ENCODE data around the gene C5. TPM values are rescaled to one million over a fixed set of nuclear protein-coding genes. Genes with fewer than 3 reads are reported as not detected.
"Not testable (repeated sequence)": the region's sequence is repeated elsewhere in the genome, so short reads cannot be mapped to it uniquely, and the experiment has no call there.

C5 gene
- total RNA-seq, 1 donor from 2014 or later = 5.5 TPM

GRCh38 chr9:121029469-121029868, 20.6 kb downstream of the C5 start:
- H3K79me2 ChIP-seq (ENCODE audit: low read depth) = no peaks in the 10 kb centered on the region
- Mint-ChIP-seq H3K27ac (no peak overlapping the region), H3K4me1 (no peaks in the 10 kb centered on the region), H3K9me3 (no peaks in the 10 kb centered on the region), H3K4me3 (no peak overlapping the region), H3K27me3 (ENCODE audit: insufficient read depth, low read depth) (no peaks in the 10 kb centered on the region), H3K36me3 (peaks cover 3% of the 10 kb centered on the region)
- H3F3A ChIP-seq (ENCODE audit: low read depth) = no peaks in the 10 kb centered on the region
- H2AFZ ChIP-seq (replicated peaks) = no peak overlapping the region
- H3K9ac ChIP-seq = no peak overlapping the region
- H3K4me1 ChIP-seq = peaks cover 4% of the 10 kb centered on the region
- H3K4me3 ChIP-seq = no peak overlapping the region
- no peaks in the 10 kb centered on the region for H3K9me3 ChIP-seq (ENCODE audit: low read depth)
- H3K27ac ChIP-seq = no peak overlapping the region
- DNase-seq (ENCODE audit: low spot score) = no peak
- no peak for TF ChIP-seq EZH2 (IDR thresholded peaks at IDR 0.05)
- no peak for TF ChIP-seq EZH2phosphoT487 (IDR thresholded peaks at IDR 0.05)
- TF ChIP-seq CTCF (IDR thresholded peaks at IDR 0.05) = no peak
- no peaks in the 10 kb centered on the region for H3K36me3 ChIP-seq
- H3K4me2 ChIP-seq = no peak overlapping the region
- H3K27me3 ChIP-seq = no peaks in the 10 kb centered on the region
- H4K20me1 ChIP-seq (ENCODE audit: low read depth) = no peaks in the 10 kb centered on the region

DNA sequence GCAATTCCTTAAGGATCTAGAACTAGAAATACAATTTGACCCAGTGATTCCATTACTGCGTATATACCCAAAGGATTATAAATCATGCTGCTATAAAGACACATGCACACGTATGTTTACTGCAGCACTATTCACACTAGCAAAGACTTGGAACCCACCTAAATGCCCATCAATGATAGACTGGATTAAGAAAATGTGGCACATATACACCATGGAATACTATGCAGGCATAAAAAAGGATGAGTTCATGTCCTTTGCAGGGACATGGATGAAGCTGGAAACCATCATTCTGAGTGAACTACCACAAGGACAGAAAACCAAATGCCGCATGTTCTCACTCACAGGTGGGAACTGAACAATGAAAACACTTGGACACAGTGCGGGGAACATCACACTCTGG, 21.8 kb downstream of the C5 start:
- H3K4me3 Mint-ChIP-seq, H3K36me3 Mint-ChIP-seq: not testable (repeated sequence)

GRCh38 chr9:121026768-121027167, 23.3 kb downstream of the C5 start:
- H3K9me3 Mint-ChIP-seq = no peaks in the 10 kb centered on the region
- no peaks in the 10 kb centered on the region for H3K27me3 Mint-ChIP-seq (ENCODE audit: insufficient read depth, low read depth)

More for the DNA sequence above, 21.8 kb downstream of the C5 start:
- H3K9me3 Mint-ChIP-seq; H4K20me1 ChIP-seq (ENCODE audit: low read depth); H3K4me1 ChIP-seq; H3K27me3 ChIP-seq; H3K4me3 ChIP-seq; H3K27ac Mint-ChIP-seq; H3K9ac ChIP-seq; DNase-seq (ENCODE audit: low spot score); H3K27me3 Mint-ChIP-seq (ENCODE audit: insufficient read depth, low read depth); H3K79me2 ChIP-seq (ENCODE audit: low read depth); H3K36me3 ChIP-seq; H3K4me2 ChIP-seq; H3K27ac ChIP-seq; H3F3A ChIP-seq (ENCODE audit: low read depth); H3K4me1 Mint-ChIP-seq; H3K9me3 ChIP-seq (ENCODE audit: low read depth); H2AFZ ChIP-seq (replicated peaks): not testable (repeated sequence)

DNA sequence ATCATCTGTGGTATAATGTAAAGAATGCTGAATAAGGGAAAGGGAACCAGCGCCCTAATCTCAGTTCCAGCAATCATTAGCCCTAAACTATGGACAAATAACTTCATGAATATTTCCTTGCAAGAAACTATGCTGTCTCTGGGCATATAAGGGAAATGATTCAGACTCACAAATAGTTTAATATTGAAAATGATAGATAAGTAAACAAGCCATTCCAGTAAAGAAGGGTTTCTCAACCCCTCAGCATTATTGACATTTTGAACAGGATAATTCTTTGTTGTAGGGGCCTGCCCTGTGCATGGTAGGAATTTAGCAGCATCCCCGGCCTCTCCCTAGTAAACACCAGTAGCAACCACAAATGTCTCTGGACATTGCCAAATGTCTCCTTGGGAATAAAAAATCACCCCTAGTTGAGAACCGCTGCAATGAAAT, 23.8 kb downstream of the C5 start:
- Mint-ChIP-seq H3K9me3 (no peaks in the 10 kb centered on the region), H3K27me3 (ENCODE audit: insufficient read depth, low read depth) (no peaks in the 10 kb centered on the region), H3K27ac (no peak overlapping the region), H3K4me1 (no peaks in the 10 kb centered on the region), H3K4me3 (no peak overlapping the region), H3K36me3 (peaks cover 2% of the 10 kb centered on the region)
- Histone ChIP-seq H3K4me1 (peaks cover 4% of the 10 kb centered on the region), H3K9me3 (ENCODE audit: low read depth) (no peaks in the 10 kb centered on the region), H3K27ac (no peak overlapping the region), H4K20me1 (ENCODE audit: low read depth) (no peaks in the 10 kb centered on the region), H2AFZ (replicated peaks) (no peak overlapping the region), H3F3A (ENCODE audit: low read depth) (no peaks in the 10 kb centered on the region), H3K36me3 (no peaks in the 10 kb centered on the region), H3K27me3 (no peaks in the 10 kb centered on the region), H3K4me3 (no peak overlapping the region), H3K79me2 (ENCODE audit: low read depth) (no peaks in the 10 kb centered on the region), H3K9ac (no peak overlapping the region), H3K4me2 (no peak overlapping the region)
- TF ChIP-seq CTCF (IDR thresholded peaks at IDR 0.05) (no peak), EZH2 (IDR thresholded peaks at IDR 0.05) (no peak), EZH2phosphoT487 (IDR thresholded peaks at IDR 0.05) (no peak)
- DNase-seq (ENCODE audit: low spot score) = no peak

More at GRCh38 chr9:121026768-121027167, 23.3 kb downstream of the C5 start:
- Histone ChIP-seq H3K36me3 (no peaks in the 10 kb centered on the region), H4K20me1 (ENCODE audit: low read depth) (no peaks in the 10 kb centered on the region), H2AFZ (replicated peaks) (no peak overlapping the region), H3K9me3 (ENCODE audit: low read depth) (no peaks in the 10 kb centered on the region), H3K9ac (no peak overlapping the region), H3K4me3 (no peak overlapping the region), H3F3A (ENCODE audit: low read depth) (no peaks in the 10 kb centered on the region), H3K27ac (no peak overlapping the region), H3K79me2 (ENCODE audit: low read depth) (no peaks in the 10 kb centered on the region), H3K4me2 (no peak overlapping the region), H3K27me3 (no peaks in the 10 kb centered on the region), H3K4me1 (peaks cover 4% of the 10 kb centered on the region)
- TF ChIP-seq EZH2 (IDR thresholded peaks at IDR 0.05) (no peak), EZH2phosphoT487 (IDR thresholded peaks at IDR 0.05) (no peak), CTCF (IDR thresholded peaks at IDR 0.05) (no peak)
- no peak for DNase-seq (ENCODE audit: low spot score)
- peaks cover 2% of the 10 kb centered on the region for H3K36me3 Mint-ChIP-seq
- H3K4me3 Mint-ChIP-seq = no peak overlapping the region
- H3K27ac Mint-ChIP-seq = no peak overlapping the region
- H3K4me1 Mint-ChIP-seq = no peaks in the 10 kb centered on the region
